DMS153 treated with DMSO at 0.1 percent for 48 hours (cell line): ENCODE data around the gene RAB4B.
A peak's percentile ranks its signal among the peaks of the same experiment; 100 is the strongest.
"Not testable (repeated sequence)": the region's sequence is repeated elsewhere in the genome, so short reads cannot be mapped to it uniquely, and the experiment has no call there.

Experiments used
- DNase-seq: peaks from one replicate; lab custom pipeline; 2025; ENCODE audit not compliant: unreplicated experiment; lab: John Stamatoyannopoulos, UW

The RAB4B gene

GRCh38 chr19:40801426-40802299 is 23.6 kb downstream of the RAB4B start:
- DNase-seq: no peak

GRCh38 chr19:40802300-40803169 is 24.5 kb downstream of the RAB4B start:
- no peak for DNase-seq

- DNase-seq: no peak
Measured at GRCh38 chr19:40803170-40803856, 25.3 kb downstream of the RAB4B start.

GRCh38 chr19:40803857-40804782 is 26.1 kb downstream of the RAB4B start:
- no peak for DNase-seq

- no peak for DNase-seq
Measured at GRCh38 chr19:40804783-40805242, 26.8 kb downstream of the RAB4B start.

- no peak for DNase-seq
Measured at GRCh38 chr19:40805258-40805868, 27.3 kb downstream of the RAB4B start.

GRCh38 chr19:40806423-40807146 is 28.5 kb downstream of the RAB4B start:
- no peak for DNase-seq

- DNase-seq: no peak
Measured at GRCh38 chr19:40807147-40808020, 29.3 kb downstream of the RAB4B start.

GRCh38 chr19:40808021-40808325 is 29.9 kb downstream of the RAB4B start:
- no peak for DNase-seq

GRCh38 chr19:40808497-40808896 is 30.4 kb downstream of the RAB4B start:
- DNase-seq: no peak

- no peak for DNase-seq
Measured at GRCh38 chr19:40809358-40810086, 31.5 kb downstream of the RAB4B start.

- no peak for DNase-seq
Measured at GRCh38 chr19:40810160-40810559, 32.1 kb downstream of the RAB4B start.

- DNase-seq: peak; percentile 31
Measured at GRCh38 chr19:40810649-40811408, 32.8 kb downstream of the RAB4B start.

- no peak for DNase-seq
Measured at GRCh38 chr19:40811478-40812341, 33.7 kb downstream of the RAB4B start.

- DNase-seq: not testable (repeated sequence)
Measured at GRCh38 chr19:40812571-40812970, 34.5 kb downstream of the RAB4B start.

GRCh38 chr19:40813182-40813581 is 35.1 kb downstream of the RAB4B start:
- DNase-seq: no peak
